Measurements from ENCODE around the gene HSPA2. TPM values are rescaled to one million over a fixed set of nuclear protein-coding genes. Genes with fewer than 3 reads are reported as not detected.

Gene HSPA2
- total RNA-seq, 1 donor = 2.5 TPM

- no peak overlapping the region for H3K4me3 ChIP-seq (ENCODE audit: low read depth, low read length)
- TF ChIP-seq CTCF (IDR thresholded peaks at IDR 0.05; ENCODE audit: insufficient read depth, low read length) = no peak
- no peak for DNase-seq (ENCODE audit: low read depth)
These were observed 32.6 kb downstream of the HSPA2 start for GRCh38 chr14:64573109-64573508.

GRCh38 chr14:64574371-64575107 is 34.0 kb downstream of the HSPA2 start:
- DNase-seq (ENCODE audit: low read depth) = no peak
- no peak for TF ChIP-seq CTCF (IDR thresholded peaks at IDR 0.05; ENCODE audit: insufficient read depth, low read length)

GRCh38 chr14:64577211-64577610 is 36.7 kb downstream of the HSPA2 start:
- H3K4me3 ChIP-seq (ENCODE audit: low read depth, low read length) = no peak overlapping the region
- no peak for TF ChIP-seq CTCF (IDR thresholded peaks at IDR 0.05; ENCODE audit: insufficient read depth, low read length)
- DNase-seq (ENCODE audit: low read depth) = no peak

More at GRCh38 chr14:64574371-64575107, 34.0 kb downstream of the HSPA2 start:
- H3K4me3 ChIP-seq (ENCODE audit: low read depth, low read length) = no peak overlapping the region

GRCh38 chr14:64580467-64580866 is 39.9 kb downstream of the HSPA2 start:
- DNase-seq (ENCODE audit: low read depth) = no peak
- H3K4me3 ChIP-seq (ENCODE audit: low read depth, low read length) = no peak overlapping the region
- no peak for TF ChIP-seq CTCF (IDR thresholded peaks at IDR 0.05; ENCODE audit: insufficient read depth, low read length)

- TF ChIP-seq CTCF (IDR thresholded peaks at IDR 0.05; ENCODE audit: insufficient read depth, low read length) = no peak
- no peak for DNase-seq (ENCODE audit: low read depth)
- no peak overlapping the region for H3K4me3 ChIP-seq (ENCODE audit: low read depth, low read length)
These were observed 40.8 kb downstream of the HSPA2 start for GRCh38 chr14:64581363-64581762.

- H3K4me3 ChIP-seq (ENCODE audit: low read depth, low read length) = no peak overlapping the region
- DNase-seq (ENCODE audit: low read depth) = no peak
- TF ChIP-seq CTCF (IDR thresholded peaks at IDR 0.05; ENCODE audit: insufficient read depth, low read length) = no peak
These were observed 41.3 kb downstream of the HSPA2 start for GRCh38 chr14:64581817-64582216.

GRCh38 chr14:64584190-64584589 is 43.6 kb downstream of the HSPA2 start:
- no peak overlapping the region for H3K4me3 ChIP-seq (ENCODE audit: low read depth, low read length)
- peak; percentile 5 for DNase-seq (ENCODE audit: low read depth)
- TF ChIP-seq CTCF (IDR thresholded peaks at IDR 0.05; ENCODE audit: insufficient read depth, low read length) = no peak

Measured in fibroblast of the aortic adventitia (primary cell).